Activated naive CD4-positive, alpha-beta T cell treated with anti-CD3 and anti-CD28 coated beads, Interleukin-2, amount 10 ng/mL, durations not matched to agents 7 days and 5 days (primary cell): Measurements from ENCODE around the gene ARID3B.
A peak's percentile ranks its signal among the peaks of the same experiment; 100 is the strongest.
"Not testable (repeated sequence)": the region's sequence is repeated elsewhere in the genome, so short reads cannot be mapped to it uniquely, and the experiment has no call there.

ENCODE experiments used
- CTCF ChIA-PET: fragments of 350-600 bp; sonication (Branson Sonifier 250); formaldehyde crosslinking; loops from one replicate; lab custom pipeline; 2021; ENCODE audit warnings: antibody characterized with exemption; lab: Charles Lee
- DNase-seq: peaks from one replicate; pipeline ENCODE4 v3.0.0-alpha.2; 2020
- H3K27ac Mint-ChIP-seq: one replicate; pipeline ENCODE4 v1.8.0; 2021; ENCODE audit warnings: mild to moderate bottlenecking, moderate library complexity, mixed read lengths
- H3K27me3 Mint-ChIP-seq: one replicate; pipeline ENCODE4 v1.8.0; 2021; ENCODE audit warnings: mild to moderate bottlenecking, mixed read lengths
- H3K36me3 Mint-ChIP-seq: one replicate; pipeline ENCODE4 v1.8.0; 2021; ENCODE audit warnings: mixed read lengths
- H3K4me1 Mint-ChIP-seq: one replicate; pipeline ENCODE4 v1.8.0; 2021; ENCODE audit warnings: mixed read lengths
- H3K4me3 Mint-ChIP-seq: one replicate; pipeline ENCODE4 v1.8.0; 2021; ENCODE audit warnings: mild to moderate bottlenecking, moderate library complexity, mixed read lengths
- H3K9me3 Mint-ChIP-seq: one replicate; pipeline ENCODE4 v1.8.0; 2021; ENCODE audit warnings: mixed read lengths

The ARID3B gene

GRCh38 chr15:74595271-74595670 lies 54.3 kb downstream of the ARID3B start:
- H3K4me3 Mint-ChIP-seq: no peak overlapping the region
- no peak overlapping the region for H3K27ac Mint-ChIP-seq
- H3K4me1 Mint-ChIP-seq: peaks cover 19% of the 10 kb centered on the region
- DNase-seq: no peak
- H3K36me3 Mint-ChIP-seq: peaks cover 51% of the 10 kb centered on the region
- CTCF ChIA-PET: no interaction called here
- no peaks in the 10 kb centered on the region for H3K27me3 Mint-ChIP-seq
- no peaks in the 10 kb centered on the region for H3K9me3 Mint-ChIP-seq

DNA sequence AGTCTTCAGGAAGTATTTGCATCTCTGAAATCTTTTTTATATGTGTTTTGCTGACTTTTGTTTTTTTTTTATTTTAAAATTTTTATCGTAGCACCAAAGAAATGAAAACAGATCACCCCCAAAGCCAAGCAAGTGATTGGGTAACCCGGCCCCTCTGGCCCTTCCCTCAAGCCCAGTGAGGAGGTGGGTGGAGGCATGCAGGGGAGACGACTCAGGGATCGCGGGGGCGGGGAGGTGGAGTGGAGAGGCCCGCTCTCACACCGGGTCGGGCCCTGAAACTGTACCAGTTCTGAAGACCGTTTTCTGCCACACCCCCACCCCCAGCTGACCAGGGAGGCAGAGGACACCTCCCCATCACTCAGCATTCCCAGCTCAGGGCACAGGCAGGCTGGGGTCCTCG lies 55.7 kb downstream of the ARID3B start:
- H3K4me3 Mint-ChIP-seq, H3K9me3 Mint-ChIP-seq, CTCF ChIA-PET, H3K27ac Mint-ChIP-seq, H3K27me3 Mint-ChIP-seq, DNase-seq: not testable (repeated sequence)
- Mint-ChIP-seq H3K36me3 (peaks cover 39% of the 10 kb centered on the region), H3K4me1 (peaks cover 19% of the 10 kb centered on the region)

DNA sequence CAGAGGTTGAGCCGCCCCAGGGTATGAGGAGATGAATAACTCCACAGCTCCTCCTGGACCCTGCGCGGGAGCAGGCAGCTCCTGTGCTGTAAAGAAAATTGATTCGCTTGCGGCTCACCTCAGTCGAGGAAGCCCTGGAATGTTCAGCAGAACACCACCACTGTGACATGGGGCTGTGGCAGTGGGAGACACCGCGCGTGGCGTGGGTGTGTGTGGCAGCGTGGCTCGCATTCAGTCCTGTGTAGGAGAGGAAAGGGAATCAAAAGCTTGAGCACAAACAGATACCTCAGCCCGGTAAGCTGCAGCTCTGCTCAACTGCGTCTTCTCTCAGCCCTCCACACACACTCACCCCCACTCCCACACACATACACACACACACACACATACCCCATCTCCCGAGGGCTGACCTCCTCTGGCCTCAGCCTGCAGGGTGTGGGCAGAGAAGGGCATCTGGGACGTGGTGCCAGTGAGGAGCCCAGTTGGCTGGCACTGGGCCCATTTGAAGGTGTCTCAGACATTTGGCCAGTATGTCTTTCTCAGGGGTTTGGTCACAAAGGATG lies 56.2 kb downstream of the ARID3B start:
- H3K9me3 Mint-ChIP-seq, H3K27me3 Mint-ChIP-seq, DNase-seq, CTCF ChIA-PET, H3K27ac Mint-ChIP-seq, H3K4me3 Mint-ChIP-seq: not testable (repeated sequence)
- H3K4me1 Mint-ChIP-seq: peaks cover 19% of the 10 kb centered on the region
- H3K36me3 Mint-ChIP-seq: peaks cover 36% of the 10 kb centered on the region

GRCh38 chr15:74598126-74598842 lies 57.3 kb downstream of the ARID3B start:
- DNase-seq: peak; percentile 94
- Mint-ChIP-seq H3K27me3 (no peaks in the 10 kb centered on the region), H3K9me3 (no peaks in the 10 kb centered on the region), H3K36me3 (peaks cover 29% of the 10 kb centered on the region), H3K4me3 (peak overlapping the region; percentile 94), H3K4me1 (peaks cover 19% of the 10 kb centered on the region), H3K27ac (peak overlapping the region; percentile 94)
- CTCF ChIA-PET: interaction anchor here (1.1 to 1.3 kb wide), 3 partner anchors 22 to 216 kb away, joined by 3 read pairs; no protein-coding TSS in a partner anchor

DNA sequence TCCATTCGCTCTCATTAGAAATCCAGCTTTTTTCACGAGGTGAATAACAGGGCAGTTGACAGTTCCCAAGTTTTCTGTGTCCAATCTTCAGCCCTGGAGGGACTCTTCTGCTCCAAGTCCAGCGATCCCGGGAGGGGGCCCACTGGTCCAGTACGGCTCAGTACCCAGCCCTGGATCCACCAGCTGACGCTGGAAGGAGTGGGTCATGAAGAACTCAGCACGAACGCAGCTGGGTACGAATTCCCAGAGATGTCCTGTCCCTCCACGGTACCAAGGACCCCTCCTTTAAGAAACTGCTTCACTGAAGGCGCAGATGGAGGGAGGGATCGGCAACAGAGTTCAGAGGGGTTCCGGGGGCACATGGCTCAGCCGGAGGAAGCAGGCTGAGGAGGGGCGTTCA lies 58.1 kb downstream of the ARID3B start:
- peak overlapping the region; percentile 94 for H3K4me3 Mint-ChIP-seq
- H3K27ac Mint-ChIP-seq: peak overlapping the region; percentile 94
- peaks cover 24% of the 10 kb centered on the region for H3K36me3 Mint-ChIP-seq
- peaks cover 19% of the 10 kb centered on the region for H3K4me1 Mint-ChIP-seq
- H3K27me3 Mint-ChIP-seq: no peaks in the 10 kb centered on the region
- no peak for DNase-seq
- H3K9me3 Mint-ChIP-seq: no peaks in the 10 kb centered on the region
- CTCF ChIA-PET: interaction anchor here (1.1 to 1.3 kb wide), 3 partner anchors 21 to 217 kb away, joined by 3 read pairs; no protein-coding TSS in a partner anchor

- H3K27me3 Mint-ChIP-seq: peaks cover 3% of the 10 kb centered on the region
- peaks cover 14% of the 10 kb centered on the region for H3K4me1 Mint-ChIP-seq
- no peak for DNase-seq
- H3K4me3 Mint-ChIP-seq: no peak overlapping the region
- H3K9me3 Mint-ChIP-seq: no peaks in the 10 kb centered on the region
- H3K36me3 Mint-ChIP-seq: peaks cover 5% of the 10 kb centered on the region
- CTCF ChIA-PET: interaction anchor here (0.9 kb wide), 1 partner anchor 166 kb away, joined by 4 read pairs; no protein-coding TSS in a partner anchor
- H3K27ac Mint-ChIP-seq: no peak overlapping the region
Measured at GRCh38 chr15:74603026-74603788, 62.2 kb downstream of the ARID3B start.

GRCh38 chr15:74603789-74604705 lies 63.0 kb downstream of the ARID3B start:
- H3K9me3 Mint-ChIP-seq: no peaks in the 10 kb centered on the region
- CTCF ChIA-PET: interaction anchor here (0.9 kb wide), 1 partner anchor 165 kb away, joined by 4 read pairs; no protein-coding TSS in a partner anchor
- H3K27ac Mint-ChIP-seq: no peak overlapping the region

GRCh38 chr15:74604983-74605794 lies 64.2 kb downstream of the ARID3B start:
- Mint-ChIP-seq H3K36me3 (no peaks in the 10 kb centered on the region), H3K27ac (no peak overlapping the region), H3K27me3 (peaks cover 14% of the 10 kb centered on the region), H3K4me1 (no peaks in the 10 kb centered on the region), H3K4me3 (no peak overlapping the region), H3K9me3 (no peaks in the 10 kb centered on the region)
- CTCF ChIA-PET: no interaction called here
- no peak for DNase-seq

More at GRCh38 chr15:74603789-74604705, 63.0 kb downstream of the ARID3B start:
- H3K36me3 Mint-ChIP-seq: no peaks in the 10 kb centered on the region
- no peak for DNase-seq
- peaks cover 10% of the 10 kb centered on the region for H3K27me3 Mint-ChIP-seq
- no peak overlapping the region for H3K4me3 Mint-ChIP-seq
- H3K4me1 Mint-ChIP-seq: peaks cover 6% of the 10 kb centered on the region

- no peak overlapping the region for H3K4me3 Mint-ChIP-seq
- no peak overlapping the region for H3K27ac Mint-ChIP-seq
- no peaks in the 10 kb centered on the region for H3K36me3 Mint-ChIP-seq
- no peak for DNase-seq
- H3K4me1 Mint-ChIP-seq: no peaks in the 10 kb centered on the region
- no peaks in the 10 kb centered on the region for H3K9me3 Mint-ChIP-seq
- CTCF ChIA-PET: no interaction called here
- peaks cover 15% of the 10 kb centered on the region for H3K27me3 Mint-ChIP-seq
Measured at GRCh38 chr15:74605795-74606150, 64.8 kb downstream of the ARID3B start.

- DNase-seq: no peak
- H3K4me1 Mint-ChIP-seq: peaks cover 7% of the 10 kb centered on the region
- H3K9me3 Mint-ChIP-seq: no peaks in the 10 kb centered on the region
- no peak overlapping the region for H3K4me3 Mint-ChIP-seq
- no peaks in the 10 kb centered on the region for H3K36me3 Mint-ChIP-seq
- CTCF ChIA-PET: no interaction called here
- H3K27me3 Mint-ChIP-seq: peaks cover 40% of the 10 kb centered on the region
- H3K27ac Mint-ChIP-seq: no peak overlapping the region
Measured at GRCh38 chr15:74608786-74609185, 67.8 kb downstream of the ARID3B start.

- peaks cover 40% of the 10 kb centered on the region for H3K27me3 Mint-ChIP-seq
- H3K4me1 Mint-ChIP-seq: peaks cover 12% of the 10 kb centered on the region
- H3K36me3 Mint-ChIP-seq: no peaks in the 10 kb centered on the region
- H3K4me3 Mint-ChIP-seq: no peak overlapping the region
- no peak overlapping the region for H3K27ac Mint-ChIP-seq
- CTCF ChIA-PET: interaction anchor here (1.9 kb wide), 1 partner anchor 11 kb away, joined by 7 read pairs; no protein-coding TSS in a partner anchor
- DNase-seq: no peak
- no peaks in the 10 kb centered on the region for H3K9me3 Mint-ChIP-seq
Measured at GRCh38 chr15:74609938-74610301, 68.9 kb downstream of the ARID3B start.

DNA sequence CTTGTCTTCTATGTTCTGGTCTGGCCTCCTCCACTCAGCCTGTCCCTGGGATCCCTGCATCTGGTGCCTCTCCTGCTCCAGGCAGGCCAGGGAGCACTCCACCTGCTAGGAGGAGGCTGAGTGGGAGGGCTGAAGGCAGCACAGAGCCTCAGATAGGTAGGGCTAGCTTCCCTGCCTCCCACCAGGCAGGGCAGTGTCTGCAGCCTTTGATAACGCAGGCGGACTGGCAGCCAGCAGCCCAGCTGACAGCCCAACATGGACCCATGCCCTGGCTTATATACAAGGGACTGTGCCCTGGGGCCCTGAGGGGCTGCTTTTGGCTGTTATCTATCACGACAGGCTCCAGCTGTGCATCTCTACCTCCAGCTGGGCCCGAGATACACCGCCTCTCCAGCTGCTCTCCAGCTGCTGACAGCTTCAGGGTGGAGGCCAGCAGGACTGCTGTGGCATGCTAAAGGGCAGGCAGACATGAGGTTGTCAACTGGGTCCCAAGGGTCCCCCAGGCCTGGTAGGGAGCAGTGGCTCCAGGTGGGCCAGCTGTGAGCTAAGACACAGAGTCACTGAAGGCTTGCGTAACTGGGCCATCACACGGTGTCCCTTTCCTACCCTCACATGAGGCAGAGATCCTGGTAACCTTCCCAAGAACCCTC lies 69.4 kb downstream of the ARID3B start:
- Mint-ChIP-seq H3K27me3 (peaks cover 40% of the 10 kb centered on the region), H3K9me3 (no peaks in the 10 kb centered on the region), H3K4me1 (peaks cover 12% of the 10 kb centered on the region), H3K27ac (no peak overlapping the region), H3K4me3 (no peak overlapping the region), H3K36me3 (no peaks in the 10 kb centered on the region)
- DNase-seq: no peak
- CTCF ChIA-PET: interaction anchor here (1.9 kb wide), 1 partner anchor 11 kb away, joined by 7 read pairs; no protein-coding TSS in a partner anchor
